AML-193 (cell line): ENCODE measurements around the gene NRN1L.

Source experiments
- DNase-seq, 2 experiments: peaks; one replicate each; lab custom pipeline; 2025; lab: John Stamatoyannopoulos, UW

The NRN1L gene

DNA sequence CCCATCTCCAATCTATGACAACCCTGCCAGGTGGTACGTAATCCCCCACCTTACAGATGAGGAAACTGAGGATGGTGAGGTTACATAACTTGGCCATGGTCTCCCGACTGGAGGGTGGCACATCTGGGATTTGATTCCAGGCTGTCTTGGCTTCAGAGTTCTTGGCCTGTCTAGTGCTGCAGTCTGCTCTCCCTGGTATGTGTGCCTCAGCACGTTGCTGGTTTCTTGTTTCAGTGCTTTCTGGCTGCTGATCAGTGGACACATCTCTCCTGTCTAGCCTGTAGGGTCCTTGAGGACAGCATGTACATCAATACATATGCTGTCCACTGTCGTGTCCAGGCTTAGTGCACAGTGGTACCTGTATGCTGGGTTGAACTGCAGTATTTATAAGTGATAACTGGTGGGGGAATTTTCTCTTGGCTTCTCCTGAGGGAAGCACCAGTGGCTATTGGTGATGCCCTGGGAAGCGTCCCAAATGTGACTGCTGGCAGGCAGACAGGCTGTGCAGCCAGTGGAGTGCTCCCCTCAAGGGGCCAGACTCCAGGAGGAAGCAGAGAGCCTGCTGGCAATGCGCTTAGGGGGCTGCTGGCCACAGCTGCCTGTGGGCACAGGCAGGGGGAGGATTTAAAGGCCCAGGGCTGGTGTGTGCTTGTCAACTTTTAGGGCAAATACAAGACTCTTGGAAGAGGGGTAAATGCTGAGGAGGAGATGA is 32.6 kb downstream of the NRN1L start:
- DNase-seq = no peak

DNA sequence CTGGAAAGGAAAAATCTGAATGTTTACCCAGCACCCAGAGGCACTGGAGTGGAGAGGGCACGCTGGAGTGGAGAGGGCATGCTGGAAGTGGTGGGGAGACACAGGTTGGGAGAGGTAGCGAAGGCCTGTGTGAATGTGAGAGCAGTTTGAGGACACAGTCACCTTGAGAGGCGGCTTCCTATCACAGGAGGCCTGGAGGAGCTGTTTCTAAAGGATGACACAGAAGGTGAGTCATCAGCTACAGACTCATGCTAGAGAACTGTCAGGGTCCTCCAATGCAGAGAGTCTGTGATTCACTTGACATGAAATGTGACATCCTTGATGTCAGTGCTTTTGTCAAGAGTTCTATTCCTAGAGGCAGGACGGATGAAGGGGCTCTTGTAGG is 33.2 kb downstream of the NRN1L start:
- no peak for DNase-seq

DNA sequence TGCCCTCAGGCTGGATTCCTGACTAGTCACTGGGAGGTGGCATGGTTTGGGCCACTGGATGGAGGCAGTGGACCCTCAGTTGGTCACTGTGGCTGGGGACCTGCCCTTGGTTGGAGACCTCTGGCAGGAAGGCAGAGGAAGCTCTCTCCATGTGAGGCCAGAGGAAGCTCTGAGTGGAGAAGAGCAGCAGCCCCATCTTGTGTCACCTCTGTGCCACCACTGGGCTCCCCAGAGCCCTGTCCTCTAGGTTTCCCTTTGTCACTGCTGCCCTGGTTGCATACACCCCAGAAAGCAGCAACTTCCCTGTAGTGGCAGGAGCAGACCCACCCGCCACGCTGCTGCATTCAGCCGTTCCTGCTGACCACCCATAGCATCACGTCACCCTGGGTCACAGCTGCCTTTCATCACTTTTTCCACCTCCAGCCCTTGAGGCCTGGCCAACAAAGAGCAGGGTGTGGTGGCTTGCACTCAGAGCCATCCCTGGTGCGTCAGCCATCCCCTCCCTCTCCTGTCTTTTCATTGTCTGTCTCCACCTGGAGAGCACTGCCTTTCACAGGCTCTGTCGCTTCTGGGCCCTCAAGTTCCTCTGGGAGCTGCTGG is 35.0 kb downstream of the NRN1L start:
- peak in 1 of 2 experiments; percentile 19 for DNase-seq

DNA sequence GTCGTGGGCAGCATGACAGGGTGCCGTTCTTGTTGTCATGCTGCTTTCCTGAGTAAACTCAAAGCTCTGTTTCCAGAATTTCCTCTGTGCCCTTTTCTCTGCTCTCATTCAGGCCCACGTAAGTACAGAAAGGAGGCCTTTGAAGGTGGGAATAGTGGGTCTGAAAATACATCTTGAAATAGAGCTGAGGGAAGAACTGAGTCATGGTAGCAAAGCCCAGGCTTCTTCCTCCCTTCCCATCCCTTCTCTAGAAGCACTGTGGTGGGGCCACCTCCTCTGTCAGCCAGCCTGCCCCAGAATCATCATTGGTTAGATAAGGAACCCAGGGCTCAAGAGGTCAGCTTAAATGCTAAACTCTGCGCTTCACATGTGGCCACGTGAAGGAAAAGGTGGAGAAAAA is 37.5 kb downstream of the NRN1L start:
- no peak for DNase-seq

DNA sequence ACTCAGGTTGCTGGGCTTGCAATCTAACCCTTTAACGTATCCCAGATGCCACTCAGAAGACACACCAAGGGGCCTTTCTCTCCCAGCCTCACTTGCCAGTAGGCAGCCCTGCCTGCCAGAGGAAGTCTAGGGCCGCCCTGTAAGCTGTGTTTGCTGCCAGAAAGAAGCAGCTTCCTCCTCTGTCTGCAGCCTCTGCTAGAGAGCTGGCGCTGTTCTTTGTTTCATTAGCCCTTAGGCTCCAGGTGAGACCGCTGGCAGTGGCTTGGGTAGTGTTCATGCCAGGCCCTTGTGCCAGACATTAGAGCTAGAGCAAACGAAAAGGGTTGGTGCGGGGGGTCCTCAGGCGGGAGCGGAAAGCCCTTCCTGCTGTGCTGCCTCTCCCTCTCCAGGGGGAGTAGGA is 38.1 kb downstream of the NRN1L start:
- DNase-seq = no peak

DNA sequence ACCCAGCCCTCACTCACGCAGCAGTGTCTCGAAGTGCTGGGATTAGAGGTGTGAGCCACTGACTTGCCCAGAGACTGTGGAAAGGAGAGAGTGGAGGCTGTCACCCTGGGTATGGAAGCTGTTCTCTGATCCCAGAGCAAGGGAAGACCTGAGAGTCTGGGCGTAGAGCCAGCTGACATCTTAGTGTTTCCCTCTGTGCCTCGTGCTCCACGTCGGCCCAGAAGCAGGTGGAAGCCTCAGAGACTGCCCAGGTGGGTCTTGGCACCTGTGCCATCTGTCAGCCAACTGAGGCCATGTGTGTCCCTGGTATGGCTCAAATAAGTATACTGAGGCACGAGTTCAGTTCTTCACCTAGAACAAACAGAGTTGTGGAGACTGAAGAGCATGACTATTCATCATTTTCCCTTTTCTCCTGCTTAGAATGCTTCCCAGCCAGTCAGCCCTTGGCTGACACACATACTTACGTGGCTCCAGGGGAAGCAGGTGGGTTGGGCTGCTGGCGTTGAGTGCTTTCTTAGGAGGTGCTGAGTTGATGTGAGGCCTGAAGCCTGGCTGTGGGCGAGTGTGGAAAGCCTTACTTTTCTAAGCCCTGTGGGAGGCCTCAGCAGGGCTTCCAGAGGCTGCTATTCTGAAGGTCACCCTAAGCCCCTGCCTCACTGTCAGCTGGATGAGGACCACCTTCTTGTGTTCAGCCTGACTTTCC is 38.9 kb downstream of the NRN1L start:
- no peak for DNase-seq

DNA sequence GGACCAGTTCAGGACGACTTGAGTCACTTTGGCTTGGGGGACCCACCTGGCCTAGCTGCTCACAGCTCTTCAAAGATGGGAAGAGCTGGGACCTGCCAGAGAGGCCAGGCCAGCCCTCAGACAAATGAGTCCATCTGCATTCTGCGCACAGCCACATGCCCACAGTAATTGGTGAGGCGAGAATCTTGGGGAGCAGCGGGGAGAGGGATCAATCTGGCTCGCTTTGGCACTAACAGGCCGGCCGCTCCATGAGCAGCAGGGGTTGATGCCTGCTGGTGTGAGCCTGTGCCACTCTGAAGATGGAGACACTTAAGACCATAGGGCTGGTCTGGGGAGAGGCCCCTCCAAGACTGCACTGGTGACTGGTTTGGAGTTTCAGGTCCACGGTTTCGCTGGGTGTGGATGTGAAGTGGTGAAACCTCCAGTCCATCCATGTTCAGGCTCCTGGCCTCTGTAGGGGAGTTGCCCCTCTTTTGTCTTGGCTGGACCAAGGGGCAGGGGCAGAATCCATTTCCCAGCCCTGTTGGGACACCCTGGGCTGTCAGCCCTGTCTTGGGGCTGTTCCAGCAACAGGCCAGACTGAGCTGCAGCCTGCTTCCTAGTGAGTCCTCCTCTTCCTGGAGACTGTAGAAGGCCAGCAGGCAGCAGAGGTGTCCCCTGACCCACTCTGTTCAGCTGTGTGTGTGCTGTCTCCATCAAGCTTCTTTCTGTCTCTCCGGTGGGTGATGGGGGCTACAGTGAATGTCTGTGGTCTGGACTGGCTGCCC is 39.6 kb downstream of the NRN1L start:
- no peak for DNase-seq

DNA sequence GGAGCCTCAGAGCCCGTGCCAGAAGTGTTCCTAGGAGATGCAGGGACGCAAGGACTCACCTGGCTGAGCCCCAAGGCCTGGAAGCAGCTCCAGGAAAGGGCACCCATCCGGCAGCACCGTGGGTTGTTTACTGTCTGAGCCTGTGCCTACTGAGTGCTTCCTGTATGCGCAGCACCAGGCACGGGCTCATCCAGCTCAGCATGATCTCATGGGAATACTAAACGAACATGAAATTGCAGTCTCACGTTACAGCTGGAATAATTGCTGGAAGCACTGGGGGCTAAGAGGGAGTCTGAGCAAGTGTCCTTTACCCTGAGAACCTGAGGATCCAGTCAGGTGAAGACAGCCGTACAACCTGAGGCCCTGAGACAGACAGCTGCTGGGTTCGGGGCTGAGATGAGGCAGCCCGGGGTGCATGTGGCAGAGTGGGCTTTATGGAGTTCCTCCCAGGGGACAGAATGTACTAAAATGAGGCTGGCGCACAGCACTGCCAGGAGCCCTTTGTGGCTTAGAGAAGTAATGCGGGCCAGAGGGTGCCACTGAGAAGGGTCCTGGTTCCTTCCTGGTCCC is 41.6 kb downstream of the NRN1L start:
- no peak for DNase-seq

DNA sequence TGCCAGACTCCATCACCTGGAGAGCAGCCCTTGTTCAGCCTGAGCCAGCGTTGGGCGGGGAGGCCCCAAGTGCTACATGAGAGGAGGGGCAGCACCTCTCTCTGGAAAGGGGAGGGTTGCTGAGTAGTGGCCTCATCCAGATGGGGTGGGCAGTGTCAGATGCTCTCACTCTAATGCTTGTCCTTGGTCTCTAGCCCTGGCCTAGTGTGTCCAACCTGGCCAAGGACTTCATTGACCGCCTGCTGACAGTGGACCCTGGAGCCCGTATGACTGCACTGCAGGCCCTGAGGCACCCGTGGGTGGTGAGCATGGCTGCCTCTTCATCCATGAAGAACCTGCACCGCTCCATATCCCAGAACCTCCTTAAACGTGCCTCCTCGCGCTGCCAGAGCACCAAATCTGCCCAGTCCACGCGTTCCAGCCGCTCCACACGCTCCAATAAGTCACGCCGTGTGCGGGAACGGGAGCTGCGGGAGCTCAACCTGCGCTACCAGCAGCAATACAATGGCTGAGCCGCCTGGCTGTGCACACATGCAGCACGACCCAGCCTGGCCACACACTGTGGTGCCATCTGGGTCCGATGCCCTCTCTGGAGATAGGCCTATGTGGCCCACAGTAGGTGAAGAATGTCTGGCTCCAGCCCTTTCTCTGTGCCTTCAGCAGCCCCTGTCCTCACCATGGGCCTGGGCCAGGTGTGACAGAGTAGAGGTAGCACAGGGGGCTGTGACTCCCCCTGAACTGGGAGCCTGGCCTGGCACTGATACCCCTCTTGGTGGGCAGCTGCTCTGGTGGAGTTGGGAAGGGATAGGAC is 42.7 kb downstream of the NRN1L start:
- DNase-seq = no peak

DNA sequence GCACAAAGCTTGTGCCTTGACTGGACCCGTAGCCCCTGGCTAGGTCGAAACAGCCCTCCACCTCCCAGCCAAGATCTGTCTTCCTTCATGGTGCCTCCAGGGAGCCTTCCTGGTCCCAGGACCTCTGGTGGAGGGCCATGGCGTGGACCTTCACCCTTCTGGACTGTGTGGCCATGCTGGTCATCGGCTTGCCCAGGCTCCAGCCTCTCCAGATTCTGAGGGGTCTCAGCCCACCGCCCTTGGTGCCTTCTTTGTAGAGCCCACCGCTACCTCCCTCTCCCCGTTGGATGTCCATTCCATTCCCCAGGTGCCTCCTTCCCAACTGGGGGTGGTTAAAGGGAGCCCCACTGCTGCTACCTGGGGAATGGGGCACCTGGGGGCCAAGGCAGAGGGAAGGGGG is 43.5 kb downstream of the NRN1L start:
- DNase-seq = no peak

DNA sequence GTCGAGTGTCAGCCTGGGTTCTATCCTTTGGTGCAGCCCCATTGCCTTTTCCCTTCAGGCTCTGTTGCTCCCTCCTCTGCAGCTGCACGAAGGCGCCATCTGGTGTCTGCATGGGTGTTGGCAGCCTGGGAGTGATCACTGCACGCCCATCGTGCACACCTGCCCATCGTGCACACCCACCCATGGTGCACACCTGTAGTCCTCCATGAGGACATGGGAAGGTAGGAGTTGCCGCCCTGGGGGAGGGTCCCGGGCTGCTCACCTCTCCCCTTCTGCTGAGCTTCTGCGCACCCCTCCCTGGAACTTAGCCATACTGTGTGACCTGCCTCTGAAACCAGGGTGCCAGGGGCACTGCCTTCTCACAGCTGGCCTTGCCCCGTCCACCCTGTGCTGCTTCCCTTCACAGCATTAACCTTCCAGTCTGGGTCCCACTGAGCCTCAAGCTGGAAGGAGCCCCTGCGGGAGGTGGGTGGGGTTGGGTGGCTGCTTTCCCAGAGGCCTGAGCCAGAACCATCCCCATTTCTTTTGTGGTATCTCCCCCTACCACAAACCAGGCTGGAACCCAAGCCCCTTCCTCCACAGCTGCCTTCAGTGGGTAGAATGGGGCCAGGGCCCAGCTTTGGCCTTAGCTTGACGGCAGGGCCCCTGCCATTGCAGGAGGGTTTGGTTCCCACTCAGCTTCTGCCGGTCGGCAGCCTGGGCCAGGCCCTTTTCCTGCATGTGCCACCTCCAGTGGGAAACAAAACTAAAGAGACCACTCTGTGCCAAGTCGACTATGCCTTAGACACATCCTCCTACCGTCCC is 44.1 kb downstream of the NRN1L start:
- peak; percentile 48 to 56 for DNase-seq

DNA sequence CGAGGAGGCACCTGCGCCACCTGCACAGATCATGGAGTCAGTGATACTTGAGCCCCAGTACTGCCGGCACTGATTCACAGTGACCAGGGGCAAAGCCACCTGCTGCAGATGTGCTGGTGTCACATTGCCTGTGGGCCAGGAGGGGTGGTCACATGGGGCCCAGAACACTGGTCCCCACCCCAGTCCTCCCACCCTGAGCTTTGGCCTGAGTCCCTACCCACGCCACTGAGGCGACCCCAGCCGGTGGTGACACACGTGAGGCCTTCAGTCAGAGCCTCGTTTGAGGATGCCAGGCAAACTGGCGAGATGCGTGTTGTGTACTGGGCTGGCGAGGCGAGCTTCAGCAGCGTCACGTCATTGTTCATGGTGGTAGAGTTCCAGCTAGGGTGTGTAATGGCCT is 45.5 kb downstream of the NRN1L start:
- DNase-seq = no peak

DNA sequence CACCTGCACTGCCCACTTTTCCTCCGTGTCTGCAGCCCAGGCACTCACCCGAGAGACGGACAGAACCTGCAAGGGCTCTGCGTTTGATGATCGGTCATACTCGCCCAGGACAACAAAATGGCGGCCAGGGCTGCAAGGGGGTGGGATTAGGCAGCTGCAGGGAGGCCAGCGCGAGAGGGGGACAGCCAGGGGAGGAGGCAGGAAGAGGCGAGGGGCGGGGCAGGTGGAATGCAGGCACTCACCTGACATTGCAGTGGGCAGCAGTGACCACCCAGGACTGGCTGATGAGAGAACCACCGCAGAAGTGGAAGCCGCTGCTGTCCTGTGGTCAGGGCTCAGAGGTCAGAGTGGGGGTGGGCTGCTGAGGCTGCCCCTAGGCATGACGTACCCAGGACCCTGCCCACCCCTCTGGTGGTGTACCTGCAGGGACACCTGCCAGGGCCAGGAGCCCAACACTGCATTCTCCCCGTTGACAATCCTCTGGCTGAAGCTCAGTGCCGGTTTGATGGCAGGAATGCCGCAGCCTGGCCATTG is 46.1 kb downstream of the NRN1L start:
- no peak for DNase-seq

DNA sequence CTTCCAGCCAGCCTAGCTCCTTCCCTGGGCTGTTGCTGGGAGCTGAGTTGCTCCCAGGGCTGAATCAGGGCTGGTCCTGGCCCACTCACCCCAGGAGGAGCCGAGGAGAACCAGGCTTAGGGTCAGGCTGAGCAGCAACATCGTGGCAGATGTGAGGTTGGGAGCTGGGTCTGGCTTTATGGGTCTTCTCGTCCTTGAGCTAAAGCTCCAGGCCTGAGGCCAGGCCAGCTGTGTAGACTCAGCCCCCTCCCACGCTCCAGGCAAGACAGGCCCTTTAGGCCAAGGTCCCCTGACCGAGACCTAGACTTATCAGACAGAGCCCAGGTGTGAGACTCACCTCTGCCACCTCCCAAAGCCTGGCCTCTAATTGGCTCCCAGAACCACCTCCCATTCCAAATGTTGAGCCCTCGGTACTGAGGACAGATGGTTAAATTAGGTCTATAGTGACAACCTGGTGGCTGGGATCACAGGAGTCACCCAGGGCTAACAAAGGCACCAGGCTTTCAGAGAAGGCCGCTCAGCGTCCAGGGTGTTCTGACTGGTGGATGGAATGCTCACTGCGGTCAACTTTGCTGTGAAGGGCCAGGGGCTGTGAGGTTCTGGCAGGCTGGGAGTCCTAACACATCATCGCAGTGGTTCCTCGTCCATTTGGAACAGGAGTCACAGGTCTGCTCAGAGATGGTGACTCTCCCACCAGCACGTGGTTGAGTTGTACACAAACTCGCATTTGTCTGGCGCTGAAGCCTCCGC is 47.2 kb downstream of the NRN1L start, which contains the start of gene CTRL:
Gene CTRL, minus strand, starts transcription at position 151 of the 750 bp plus-strand sequence. Its CDS starts 10 bp downstream, at position 141.
- no peak for DNase-seq

DNA sequence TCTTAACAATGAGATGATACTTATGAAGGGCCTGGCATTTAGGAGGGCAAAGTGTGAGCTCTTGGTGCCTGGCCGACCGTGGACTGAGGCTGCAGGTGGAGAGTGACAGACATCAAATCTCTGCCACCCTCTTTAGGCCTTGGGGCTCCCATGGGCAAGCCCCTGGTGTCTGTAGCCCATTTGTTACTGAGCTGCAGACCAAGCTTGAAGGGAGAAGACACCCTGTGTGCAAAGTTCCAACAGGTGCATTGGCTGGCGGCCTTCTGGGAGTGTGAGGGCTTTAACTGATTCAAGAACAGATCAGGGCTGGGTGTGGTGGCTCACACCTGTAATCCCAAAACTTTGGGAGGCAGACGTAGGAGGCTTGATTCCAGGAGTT is 47.8 kb downstream of the NRN1L start:
- no peak for DNase-seq

DNA sequence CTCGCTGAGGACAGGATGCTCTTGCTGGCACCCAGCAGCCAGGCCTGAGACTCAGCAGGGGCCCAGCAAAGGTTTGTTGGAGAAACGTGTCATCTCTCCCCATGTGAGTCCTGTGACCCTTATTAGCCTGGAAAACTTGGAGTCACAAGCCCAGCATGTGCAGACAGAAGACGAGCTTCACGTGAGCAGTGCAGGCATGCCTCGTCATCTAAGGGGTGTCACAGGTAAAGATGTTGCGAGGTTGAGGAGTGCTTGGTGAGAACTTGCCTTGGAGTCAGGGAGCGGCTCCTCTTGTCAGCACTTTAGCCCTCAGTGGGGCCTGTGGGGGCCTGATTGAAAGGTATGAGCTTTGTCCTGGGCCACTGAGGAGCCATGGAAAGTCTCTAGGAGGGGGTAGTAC is 49.1 kb downstream of the NRN1L start:
- DNase-seq = no peak

DNA sequence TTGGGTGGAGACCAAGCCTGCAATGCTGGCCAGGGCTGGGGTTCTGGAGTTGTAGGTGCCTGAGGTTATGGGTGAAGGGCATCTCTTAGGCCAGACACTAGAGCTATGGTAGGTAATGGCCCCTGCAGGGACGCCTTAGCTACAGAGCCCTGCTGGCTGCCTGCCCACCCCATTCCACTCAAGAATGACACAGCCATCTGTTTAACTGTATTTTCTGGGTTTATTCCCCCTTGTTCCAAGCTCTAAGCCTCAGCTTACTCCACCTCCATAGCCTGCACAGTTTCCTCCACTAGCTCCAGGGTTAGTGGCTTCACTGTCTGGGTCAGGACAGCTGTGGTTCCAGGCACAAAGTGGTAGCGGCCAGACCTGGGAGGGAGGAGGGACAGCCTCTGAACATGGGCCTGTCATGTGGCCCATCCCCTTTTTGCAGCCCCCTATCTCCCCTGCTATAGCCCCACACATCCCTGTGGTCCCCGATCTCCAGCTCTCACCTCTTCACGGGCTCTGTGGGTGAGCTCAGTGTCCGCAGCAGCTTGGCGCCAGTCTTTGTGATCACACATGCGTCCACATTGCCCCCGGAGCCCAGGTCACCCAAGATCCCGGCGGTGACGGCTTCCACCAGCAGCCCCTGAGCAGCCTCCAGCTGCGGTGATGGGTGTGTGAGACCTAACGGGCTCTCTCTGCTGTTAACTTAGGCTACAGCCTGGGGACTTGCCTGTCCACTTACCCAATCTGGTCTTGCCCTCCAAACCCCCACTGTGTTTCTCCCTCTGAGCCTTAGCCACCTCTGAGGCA is 49.8 kb downstream of the NRN1L start:
- DNase-seq = no peak

DNA sequence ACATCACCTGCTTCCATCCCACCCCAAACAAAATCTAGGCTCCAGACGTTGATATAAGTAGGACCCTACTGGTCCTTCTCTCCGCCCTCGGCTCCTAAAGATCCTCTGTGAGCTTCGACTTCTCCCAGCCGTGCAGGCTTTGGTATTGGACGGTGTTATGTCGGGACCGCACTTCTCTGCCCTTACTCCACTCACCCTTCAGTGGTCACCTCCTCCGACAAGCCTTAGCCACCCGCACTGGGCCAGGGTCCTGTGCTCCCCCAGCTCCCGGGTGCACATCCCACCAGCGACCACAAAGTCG is 50.4 kb downstream of the NRN1L start:
- no peak for DNase-seq
